GF-D8 (cell line): Measurements from ENCODE around the gene DDX4.

Experiments
- DNase-seq: peaks from one replicate; lab custom pipeline; 2025; lab: John Stamatoyannopoulos, UW

Gene DDX4

DNA sequence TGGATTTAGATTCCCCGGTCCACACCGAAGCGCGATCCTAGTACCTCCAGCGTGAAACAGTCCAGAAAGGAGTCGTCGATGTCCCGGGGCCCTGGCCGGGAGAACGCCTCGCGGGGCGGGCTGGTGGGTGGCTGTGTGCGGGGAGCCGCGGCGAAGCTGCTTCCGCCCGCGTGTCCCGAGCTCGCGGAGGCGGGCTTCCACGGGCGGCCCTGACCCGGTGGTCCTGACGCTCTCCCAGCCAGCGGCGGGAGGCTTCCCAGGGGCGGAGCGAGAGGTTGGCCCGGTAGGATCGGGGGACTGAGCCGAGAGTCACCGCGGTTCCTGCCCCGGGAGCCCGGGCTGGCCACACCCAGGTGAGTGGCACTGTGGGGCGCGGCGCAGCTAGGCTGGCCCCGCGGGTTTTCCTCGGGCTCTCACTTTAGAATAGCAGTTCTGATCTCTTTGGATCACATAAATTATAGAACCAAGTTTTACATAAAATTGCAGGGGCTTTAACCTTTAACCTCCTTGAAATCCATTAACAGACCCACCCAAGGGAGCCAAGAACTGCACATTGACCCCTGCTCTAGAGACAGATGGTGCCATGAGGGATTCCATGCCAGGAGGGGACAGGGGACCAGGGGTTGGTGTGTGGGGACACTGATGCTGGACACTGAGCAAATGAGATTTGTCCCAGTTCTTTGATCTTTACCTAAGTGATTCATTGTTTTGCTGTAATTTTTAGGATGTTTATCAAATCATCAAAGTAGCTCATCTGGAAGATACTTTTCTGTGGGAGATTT lies 84.1 kb downstream of the DDX4 start:
- DNase-seq, result no peak

DNA sequence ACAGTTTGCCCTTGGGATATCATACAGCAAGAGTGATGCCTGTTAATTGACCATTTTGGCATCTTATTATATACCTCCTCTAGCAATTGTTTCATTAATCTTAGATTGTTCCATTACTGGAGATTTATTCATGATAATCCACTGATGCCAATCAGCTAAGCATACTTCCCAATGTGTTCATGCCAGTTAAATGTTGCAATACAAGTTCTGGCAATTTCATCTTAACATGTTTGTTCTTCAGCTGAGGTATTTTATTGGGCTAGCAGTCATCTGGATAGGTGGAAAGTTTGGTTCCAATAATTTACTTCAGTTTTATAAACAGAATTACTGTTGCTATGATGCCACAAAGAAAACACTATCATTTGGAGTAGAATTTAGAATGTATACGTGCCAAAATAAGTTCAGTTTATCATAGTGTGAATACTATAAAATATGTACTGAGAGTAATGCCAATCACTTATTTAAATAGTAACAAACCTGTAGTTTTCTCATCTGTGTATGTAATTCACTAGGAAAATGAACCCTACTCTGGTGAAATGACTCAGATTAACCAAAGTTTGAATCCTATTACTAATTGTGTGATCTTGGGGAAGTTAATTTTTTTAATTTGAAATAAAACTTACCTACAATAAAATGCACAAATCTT lies 85.4 kb downstream of the DDX4 start:
- no peak for DNase-seq

DNA sequence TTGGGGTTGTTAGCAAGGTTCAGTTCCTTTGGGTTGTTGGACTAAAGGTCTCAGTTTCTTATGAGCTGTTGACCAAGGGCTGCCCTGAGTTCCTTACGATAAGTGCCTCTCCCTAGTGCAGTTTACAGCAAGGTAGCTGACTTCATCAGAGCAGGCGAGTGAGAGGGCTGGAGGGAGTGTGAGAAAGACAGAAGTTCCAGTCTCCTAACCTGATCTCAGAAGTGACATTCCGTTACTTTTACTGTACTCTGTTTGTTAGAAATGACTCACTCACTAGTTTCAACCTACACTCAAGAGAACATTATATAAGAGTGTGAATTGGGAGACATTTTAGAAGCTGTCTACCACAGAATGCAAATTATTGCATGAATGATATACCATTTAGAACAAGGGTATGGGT lies 92.1 kb downstream of the DDX4 start:
- DNase-seq, result no peak

DNA sequence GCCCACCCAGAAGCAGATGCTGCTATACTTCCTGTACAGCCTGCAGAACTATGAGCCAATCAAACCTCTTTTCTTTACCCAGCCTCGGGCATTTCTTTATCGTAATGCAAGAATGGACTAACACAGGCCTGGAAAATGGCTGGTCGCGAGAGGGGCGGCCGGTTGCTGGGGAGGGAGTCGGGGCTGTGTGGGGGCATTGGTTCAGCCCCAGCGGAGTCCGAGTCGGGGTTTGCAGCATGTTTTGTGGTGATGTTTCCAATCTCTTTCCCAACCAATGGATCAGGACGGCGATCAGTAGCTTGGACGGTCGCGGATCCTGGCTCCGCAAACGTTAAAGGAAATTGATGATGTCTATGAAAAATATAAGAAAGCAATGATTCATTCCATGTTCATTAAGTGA lies 94.6 kb downstream of the DDX4 start:
- DNase-seq, result no peak

DNA sequence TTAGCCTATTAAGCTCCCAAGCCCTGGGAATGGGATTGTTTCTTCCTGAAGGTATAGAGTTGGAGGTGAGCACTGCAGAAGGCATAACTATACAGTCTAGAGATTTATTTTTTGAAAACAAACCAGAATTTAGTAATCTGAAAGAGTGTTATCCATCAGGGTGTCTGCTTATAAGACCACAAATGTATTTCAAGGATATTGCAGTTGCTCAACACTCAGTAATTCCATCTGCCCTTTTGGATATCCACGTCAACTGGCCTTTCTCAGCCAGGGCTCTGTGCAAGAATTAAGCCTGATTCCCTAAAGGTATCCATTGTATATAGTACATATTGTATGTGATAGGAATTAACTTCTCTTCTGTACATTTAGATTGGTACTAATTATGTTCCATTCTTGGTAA lies 98.3 kb downstream of the DDX4 start:
- no peak for DNase-seq

DNA sequence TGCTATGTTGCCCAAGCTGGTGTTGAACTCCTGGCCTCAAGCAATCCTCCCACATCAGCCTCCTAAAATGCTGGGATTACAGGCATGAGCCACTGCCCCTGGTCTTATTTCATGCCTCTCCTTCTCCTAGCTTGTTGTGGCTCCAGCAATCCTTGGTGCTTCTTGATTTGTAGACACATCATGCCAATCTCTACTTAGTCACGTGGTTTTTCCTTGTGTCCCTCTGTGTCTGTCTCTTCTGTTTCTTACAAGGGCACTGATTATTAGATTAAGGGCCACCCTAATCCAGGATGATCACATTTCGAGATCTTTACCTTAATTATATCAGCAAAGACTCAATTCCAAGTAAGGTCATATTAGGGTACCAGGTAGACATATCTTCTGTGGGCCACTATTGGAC lies 104.1 kb downstream of the DDX4 start:
- no peak for DNase-seq

DNA sequence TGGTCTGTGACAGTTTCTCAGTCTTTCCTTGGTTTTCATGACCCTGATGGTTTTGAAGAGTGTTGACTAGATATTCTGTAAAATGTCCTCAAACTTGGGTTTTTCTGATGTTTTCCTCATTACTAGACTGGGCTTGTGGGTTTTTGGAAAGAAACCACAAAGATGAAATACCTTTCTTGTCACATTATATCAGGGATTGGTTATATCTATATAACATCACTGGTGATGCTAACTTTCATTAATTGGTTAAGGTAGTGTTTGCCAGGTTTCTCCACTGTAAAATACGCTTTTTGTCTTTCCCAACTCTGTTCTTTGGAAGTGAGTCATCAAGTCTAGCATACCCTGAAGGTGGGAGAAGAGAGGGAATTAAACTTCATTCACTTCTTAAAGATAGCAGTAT lies 110.0 kb downstream of the DDX4 start:
- no peak for DNase-seq

DNA sequence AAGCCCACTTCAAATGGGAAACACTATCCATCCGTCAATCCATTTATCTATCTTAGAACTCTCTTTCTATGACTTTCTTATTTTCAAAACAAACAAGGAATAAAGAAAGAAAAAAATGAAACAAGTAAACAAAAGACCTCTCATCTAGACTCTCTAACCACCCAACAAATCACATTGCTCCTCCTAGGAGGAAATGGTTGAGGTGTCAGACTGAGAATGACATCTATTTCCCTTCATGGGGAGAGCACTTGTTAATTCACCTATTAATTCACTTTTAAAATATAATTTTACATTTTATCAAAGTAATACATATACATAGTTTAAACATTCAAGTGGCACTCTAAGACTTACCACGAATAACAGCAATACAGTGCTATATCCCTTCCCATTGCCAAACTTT lies 110.9 kb downstream of the DDX4 start:
- DNase-seq, result no peak

DNA sequence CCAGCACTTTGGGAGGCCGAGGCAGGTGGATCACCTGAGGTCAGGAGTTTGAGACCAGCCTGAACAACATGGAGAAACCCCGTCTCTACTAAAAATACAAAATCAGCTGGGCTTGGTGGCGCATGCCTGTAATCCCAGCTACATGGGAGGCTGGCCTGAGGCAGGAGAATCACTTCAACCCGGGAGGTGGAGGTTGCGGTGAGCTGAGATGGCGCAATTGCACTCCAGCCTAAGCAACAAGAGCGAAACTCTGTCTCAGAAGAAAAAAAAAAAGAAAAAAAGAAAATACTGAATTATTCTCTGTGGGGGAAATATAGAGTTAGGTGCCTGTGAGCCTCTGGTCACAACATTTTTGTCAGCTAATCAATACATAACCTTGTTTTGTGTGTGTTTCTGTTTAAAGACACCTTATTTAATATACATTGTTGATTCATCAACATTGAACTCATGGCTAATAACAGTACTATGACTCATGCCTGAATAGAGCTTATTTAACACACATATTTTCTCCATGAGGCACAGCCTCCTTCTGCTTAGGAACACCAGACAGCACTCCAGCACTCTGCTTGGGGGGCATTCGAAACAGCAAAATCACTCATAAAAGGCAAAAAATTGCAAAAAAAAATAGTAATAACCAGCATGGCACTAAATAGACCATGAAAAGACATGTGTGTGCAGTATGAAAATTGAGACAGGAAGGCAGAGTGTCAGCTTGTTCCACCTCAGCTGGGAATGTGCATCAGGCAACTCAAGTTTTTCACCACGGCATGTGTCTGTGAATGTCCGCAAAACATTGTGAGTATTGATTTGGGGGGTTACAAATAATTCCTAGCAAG lies 113.2 kb downstream of the DDX4 start, which contains the start of gene IL31RA:
Gene IL31RA, plus strand, starts transcription at position 519 of the 836 bp plus-strand sequence. Its CDS starts 214 bp downstream, at position 733.
- no peak for DNase-seq

DNA sequence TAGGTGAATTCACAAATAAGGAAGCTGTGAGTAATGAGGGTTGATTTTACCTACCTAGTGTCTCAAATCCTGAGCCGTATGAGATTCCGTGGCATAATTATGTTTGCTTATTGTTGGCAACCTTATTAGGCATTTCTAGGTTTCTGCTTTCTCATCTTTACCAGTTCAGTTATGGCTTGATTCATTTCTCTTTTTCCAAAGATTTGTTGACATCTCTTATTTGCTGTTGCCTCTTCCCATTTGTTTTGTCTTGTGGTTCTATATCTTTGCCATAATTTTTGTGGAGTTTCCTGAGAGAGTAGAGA lies 113.8 kb downstream of the DDX4 start:
- no peak for DNase-seq

DNA sequence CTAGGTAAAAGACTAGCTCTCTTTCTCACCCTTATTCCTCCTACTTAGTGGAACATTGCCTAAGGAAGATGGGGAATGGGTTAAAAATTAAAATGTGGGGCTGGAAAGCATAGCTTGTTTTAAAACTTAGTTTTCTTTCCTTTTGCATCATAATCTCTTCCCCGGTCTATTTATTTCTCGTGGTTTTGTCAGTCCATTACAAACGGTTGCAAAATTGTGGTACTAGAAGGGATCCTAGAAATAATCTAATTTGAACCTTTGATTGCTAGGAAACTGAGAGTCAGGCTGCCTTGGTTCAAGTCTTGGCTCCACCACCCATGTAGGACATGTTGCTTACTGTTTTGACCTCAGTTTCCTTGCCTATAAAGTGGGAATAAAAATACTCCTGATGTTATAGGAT lies 114.6 kb downstream of the DDX4 start:
- DNase-seq, result no peak

DNA sequence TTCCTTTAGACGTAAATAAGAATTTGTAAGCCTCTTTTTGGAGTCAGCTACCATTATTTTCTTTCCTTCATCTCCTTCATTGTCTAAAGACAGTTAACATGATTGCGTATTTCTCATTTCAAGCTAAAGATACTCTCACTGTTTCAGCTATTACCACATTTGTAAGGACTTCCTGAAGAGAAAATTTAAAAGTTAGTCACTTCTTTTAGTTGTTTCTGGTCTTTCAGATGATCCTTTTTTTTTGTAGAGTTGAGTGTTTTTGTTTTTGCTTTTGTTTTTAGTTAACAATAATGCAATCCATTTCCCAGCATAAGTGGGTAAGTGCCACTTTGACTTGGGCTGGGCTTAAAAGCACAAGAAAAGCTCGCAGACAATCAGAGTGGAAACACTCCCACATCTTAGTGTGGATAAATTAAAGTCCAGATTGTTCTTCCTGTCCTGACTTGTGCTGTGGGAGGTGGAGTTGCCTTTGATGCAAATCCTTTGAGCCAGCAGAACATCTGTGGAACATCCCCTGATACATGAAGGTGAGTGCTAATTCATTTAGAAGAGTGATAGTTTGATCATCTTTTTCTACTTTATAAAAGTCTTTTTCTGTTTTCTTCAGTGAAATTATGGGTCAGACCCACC lies 115.3 kb downstream of the DDX4 start:
- no peak for DNase-seq

DNA sequence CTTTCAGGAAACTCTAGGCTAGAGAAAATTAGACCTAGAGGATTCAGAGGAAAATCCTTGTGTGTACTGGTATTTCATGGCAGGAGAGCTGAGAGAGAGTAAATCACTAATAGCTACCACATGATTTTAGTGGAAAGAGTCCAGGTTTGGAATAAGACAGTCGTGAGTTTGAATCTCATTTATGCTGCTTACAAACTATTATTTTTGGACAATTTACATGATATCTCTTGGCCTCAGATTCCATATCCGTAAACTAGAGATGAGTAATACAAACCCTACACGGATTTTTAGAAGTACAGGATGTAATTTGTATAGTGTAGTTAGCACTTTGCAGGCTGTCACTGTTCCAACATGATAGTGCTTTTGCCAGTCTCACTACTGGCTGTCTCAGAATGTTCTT lies 116.0 kb downstream of the DDX4 start:
- no peak for DNase-seq

DNA sequence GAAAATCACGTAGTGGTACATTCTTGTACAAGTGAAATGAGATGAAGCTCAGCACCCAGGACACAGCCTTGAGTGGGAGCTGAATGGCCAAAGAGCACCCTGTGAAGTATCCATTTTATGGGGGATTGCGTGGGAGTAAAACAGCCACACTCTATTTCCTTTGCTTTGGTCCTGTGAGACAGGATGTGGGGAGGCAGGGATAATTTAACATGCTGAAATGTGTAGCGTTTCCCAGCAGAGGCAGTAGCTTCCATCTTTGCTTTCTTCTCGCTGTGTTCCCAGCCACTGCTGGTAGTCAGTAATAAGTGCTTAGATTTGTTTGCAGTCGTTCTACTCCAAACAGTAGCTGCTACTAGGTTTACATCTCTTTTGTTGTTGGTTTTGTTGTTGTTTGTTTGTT lies 117.6 kb downstream of the DDX4 start:
- no peak for DNase-seq

DNA sequence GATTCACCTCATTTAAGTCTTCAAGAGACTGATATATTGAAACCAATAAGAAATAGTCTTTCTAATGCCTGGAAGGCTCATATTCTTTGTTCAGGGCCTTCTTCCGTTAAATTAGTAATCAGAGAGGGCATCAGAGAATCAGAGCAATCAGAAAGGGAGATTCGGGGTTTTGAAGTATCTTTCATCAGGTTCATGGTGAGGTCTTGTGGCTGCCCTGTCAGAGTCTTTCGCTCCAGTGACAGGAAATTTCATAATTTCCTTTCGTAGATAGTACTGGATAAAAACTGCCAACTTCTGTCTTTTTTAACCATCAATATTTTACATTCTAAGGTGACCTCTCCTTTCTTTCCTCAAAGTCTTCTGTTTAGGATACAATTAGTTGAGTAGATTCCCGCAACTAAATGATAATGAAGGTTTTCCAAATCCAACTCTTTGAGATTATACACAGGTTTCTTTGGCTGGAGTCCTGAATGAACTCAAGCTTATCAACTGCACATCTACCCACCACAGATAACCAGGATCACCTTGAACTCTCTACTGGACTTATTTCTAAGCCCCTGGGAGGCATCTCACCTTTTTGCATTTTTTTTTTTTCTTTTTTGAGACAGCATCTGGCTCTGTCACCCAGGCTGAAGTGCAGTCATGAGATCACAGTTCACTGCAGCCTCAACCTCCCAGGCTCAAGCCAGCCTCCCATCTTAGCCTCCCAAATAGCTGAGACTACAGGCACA lies 118.8 kb downstream of the DDX4 start:
- peak; percentile 41 for DNase-seq

DNA sequence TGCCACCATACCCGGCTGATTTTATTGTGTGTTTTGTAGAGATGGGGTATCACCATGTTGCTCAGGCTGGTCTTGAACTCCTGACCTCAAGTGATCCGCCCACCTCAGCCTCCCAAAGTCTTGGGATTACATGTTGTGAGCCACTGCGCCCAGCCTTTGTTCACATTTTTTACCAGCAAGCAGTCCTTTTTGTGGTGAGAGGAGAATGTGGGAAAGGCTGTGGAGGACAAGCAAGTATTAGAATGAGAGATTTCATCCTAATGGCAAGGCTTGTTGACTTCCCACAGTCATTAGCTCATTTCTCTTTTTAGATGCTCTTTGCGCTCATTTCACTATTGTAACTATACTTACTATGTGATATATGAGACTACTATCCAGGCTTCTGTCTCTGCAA lies 119.4 kb downstream of the DDX4 start:
- no peak for DNase-seq

DNA sequence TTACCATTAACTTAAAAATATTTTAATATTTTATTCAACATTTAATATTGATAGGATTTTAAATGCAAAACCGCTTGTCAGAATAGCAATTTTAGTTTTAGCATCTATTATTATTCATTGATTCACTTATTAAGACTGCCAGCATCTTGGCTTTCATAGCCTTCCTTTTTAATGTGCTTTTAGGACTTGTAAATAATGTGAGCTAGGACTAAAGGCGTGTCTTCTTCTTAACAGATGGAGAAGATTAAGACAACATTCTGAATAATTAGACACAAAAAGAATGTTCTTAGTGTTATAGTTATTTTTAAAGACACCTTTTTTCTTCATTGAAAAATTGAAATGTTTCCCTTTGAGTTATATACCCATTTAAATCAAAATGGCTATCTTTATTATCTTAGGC lies 120.2 kb downstream of the DDX4 start:
- no peak for DNase-seq

DNA sequence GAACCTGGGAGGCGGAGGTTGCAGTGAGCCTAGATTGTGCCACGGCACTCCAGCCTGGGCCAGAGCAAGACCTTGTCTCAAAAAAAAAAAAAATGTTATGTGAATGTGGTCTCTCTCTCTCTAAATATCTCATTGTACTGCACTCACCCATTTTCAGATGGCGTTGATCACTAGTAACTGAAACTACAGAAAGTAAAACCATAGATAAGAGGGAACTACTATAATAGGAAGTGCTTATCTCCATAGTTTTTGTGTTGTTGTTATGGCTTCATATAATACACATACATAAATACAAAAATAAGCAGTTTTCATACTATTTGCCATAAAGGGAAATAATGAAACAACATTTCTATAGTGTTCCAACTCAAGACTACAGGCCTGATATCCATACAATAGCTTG lies 122.4 kb downstream of the DDX4 start:
- DNase-seq, result no peak

DNA sequence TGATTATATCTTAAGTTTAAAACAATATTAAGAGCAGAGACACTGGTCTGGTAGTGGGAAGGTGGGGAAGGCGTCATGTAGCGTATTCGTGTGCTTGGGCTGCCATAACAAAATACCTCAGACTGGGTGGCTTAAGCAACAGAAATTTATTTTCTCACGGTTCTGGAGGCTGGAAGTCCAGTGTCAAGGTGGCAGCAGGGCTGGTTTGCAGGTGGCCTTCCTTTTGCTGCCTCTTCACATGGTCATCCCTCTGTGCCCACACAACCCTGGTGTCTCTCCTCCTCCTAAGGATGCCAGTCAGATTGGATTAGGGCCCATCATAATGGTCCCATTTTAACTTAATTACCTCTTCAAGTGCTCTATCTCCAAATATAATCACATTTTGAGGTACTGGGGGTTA lies 122.8 kb downstream of the DDX4 start:
- no peak for DNase-seq

DNA sequence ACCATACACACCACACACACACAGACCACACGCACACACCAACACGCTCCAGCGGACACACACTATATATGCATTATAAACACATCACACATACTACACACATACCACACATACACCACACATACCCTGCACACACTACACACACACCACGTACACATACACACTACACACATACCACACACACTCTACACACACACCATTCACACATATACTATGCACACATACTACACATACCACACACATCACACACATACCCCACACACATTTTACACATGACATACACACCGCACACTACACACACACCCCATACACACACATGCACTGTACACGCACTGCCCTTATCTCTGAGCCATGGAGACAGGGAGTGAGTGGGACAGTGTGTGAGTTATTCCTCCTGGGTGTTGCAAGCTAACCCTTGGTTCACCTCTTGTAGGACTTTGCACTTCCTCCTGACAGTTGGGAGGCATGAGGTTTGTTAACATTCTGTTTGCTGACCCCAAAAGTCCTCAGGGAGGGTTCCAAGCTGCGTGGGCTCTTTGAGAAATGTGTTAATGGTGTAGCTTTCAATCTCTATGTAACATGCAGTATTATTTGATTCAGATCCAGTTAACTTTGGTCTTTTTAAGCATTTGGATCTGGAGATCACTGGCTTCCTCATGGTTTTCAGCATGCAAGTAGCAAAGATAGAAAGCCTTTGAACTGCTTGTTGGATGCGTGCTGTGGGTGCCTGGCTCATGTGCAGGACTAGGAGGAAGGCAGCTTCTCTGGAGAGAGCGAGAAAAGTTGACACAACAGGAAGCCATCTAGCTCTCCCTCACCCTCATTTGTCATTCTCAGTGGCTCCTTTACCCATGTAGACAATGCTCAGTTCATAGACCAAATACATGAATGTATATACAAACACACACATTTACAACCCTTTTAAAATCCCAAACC lies 127.0 kb downstream of the DDX4 start:
- DNase-seq, result no peak

DNA sequence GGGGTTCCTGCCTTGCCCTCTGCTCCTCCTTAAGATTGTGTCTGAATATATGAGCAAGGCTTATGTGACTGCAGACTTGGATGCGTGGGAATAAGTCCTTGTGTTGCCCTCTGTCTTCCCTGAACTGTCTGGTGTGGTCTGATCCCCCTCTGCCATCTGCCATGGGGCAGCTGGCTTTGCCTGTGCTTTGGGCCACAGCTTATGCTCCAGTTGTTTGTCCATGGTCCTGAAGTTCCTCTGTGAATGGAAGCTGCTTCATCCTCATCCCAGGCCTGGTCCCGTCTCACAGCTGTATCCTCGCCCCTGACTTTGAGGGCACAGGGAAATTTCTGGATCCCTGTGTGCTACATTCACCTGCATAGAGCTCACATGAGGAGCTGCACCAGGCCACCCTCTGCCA lies 128.0 kb downstream of the DDX4 start:
- DNase-seq, result no peak
